Stimulated activated CD8-positive, alpha-beta memory T cell treated with anti-CD3 and anti-CD28 coated beads, Interleukin-12 subunit alpha, Interleukin-12 subunit beta, amount 100 ng/mL, for 24 hours (primary cell): Measurements from ENCODE around the gene UCP3.

ENCODE experiments used
- DNase-seq: peaks from one replicate; pipeline ENCODE4 v3.0.0-alpha.2; 2020; ENCODE audit errors: extremely low read depth

Gene UCP3

GRCh38 chr11:74008373-74009229 is at the start of gene UCP3:
UCP3 (minus strand) TSS chr11:74009085; CDS start chr11:74007042, 2,043 bp downstream.
- no peak for DNase-seq

GRCh38 chr11:74057249-74058151 is 48.6 kb upstream of the UCP3 start:
- DNase-seq, result no peak

GRCh38 chr11:74055938-74056337 is 47.1 kb upstream of the UCP3 start:
- DNase-seq, result no peak

- DNase-seq, result no peak
These were observed 41.6 kb upstream of the UCP3 start for GRCh38 chr11:74050465-74050864.

- no peak for DNase-seq
These were observed 40.1 kb upstream of the UCP3 start for GRCh38 chr11:74048993-74049392.

- DNase-seq, result no peak
These were observed 35.7 kb upstream of the UCP3 start for GRCh38 chr11:74044538-74044937.

- no peak for DNase-seq
These were observed 34.6 kb upstream of the UCP3 start for GRCh38 chr11:74043450-74043849.

GRCh38 chr11:74037309-74037708 is 28.4 kb upstream of the UCP3 start:
- no peak for DNase-seq

GRCh38 chr11:74035264-74035663 is 26.4 kb upstream of the UCP3 start:
- no peak for DNase-seq

GRCh38 chr11:74033046-74033445 is 24.2 kb upstream of the UCP3 start:
- no peak for DNase-seq

- no peak for DNase-seq
These were observed 22.1 kb upstream of the UCP3 start for GRCh38 chr11:74030723-74031676.

GRCh38 chr11:74025467-74026166 is 16.7 kb upstream of the UCP3 start:
- DNase-seq, result no peak

GRCh38 chr11:74024261-74025029 is 15.6 kb upstream of the UCP3 start:
- no peak for DNase-seq

- DNase-seq, result no peak
These were observed 14.4 kb upstream of the UCP3 start for GRCh38 chr11:74023276-74023675.

GRCh38 chr11:74022546-74022945 is 13.7 kb upstream of the UCP3 start:
- DNase-seq, result no peak

- no peak for DNase-seq
These were observed 13.1 kb upstream of the UCP3 start for GRCh38 chr11:74021998-74022397.

GRCh38 chr11:74020539-74020938 is 11.7 kb upstream of the UCP3 start:
- no peak for DNase-seq

- peak; percentile 34 for DNase-seq
These were observed 11.0 kb upstream of the UCP3 start for GRCh38 chr11:74019860-74020259.

GRCh38 chr11:74019104-74019738 is 10.3 kb upstream of the UCP3 start:
- DNase-seq, result no peak
